IPS-NIHi11 (cell line): ENCODE results near the gene SCUBE1.
A peak's percentile ranks its signal among the peaks of the same experiment; 100 is the strongest.

Source experiments
- DNase-seq: peaks from one replicate; pipeline ENCODE4 v3.0.0; 2012; ENCODE audit warnings: mixed read lengths, low spot score

Gene SCUBE1

GRCh38 chr22:43257549-43257948 lies 85.6 kb downstream of the SCUBE1 start:
- no peak for DNase-seq

- DNase-seq = no peak
Measured at GRCh38 chr22:43256976-43257545, 86.1 kb downstream of the SCUBE1 start.

GRCh38 chr22:43256569-43256968 lies 86.6 kb downstream of the SCUBE1 start:
- no peak for DNase-seq

- DNase-seq = no peak
Measured at GRCh38 chr22:43255299-43255698, 87.9 kb downstream of the SCUBE1 start.

GRCh38 chr22:43253839-43254238 lies 89.3 kb downstream of the SCUBE1 start:
- DNase-seq = no peak

GRCh38 chr22:43252319-43252718 lies 90.9 kb downstream of the SCUBE1 start:
- no peak for DNase-seq

- DNase-seq = no peak
Measured at GRCh38 chr22:43249789-43250471, 93.2 kb downstream of the SCUBE1 start.

- no peak for DNase-seq
Measured at GRCh38 chr22:43247546-43248260, 95.5 kb downstream of the SCUBE1 start.

- DNase-seq = no peak
Measured at GRCh38 chr22:43246188-43246587, 97.0 kb downstream of the SCUBE1 start.

GRCh38 chr22:43245717-43246116 lies 97.5 kb downstream of the SCUBE1 start:
- no peak for DNase-seq

GRCh38 chr22:43244803-43245527 lies 98.2 kb downstream of the SCUBE1 start:
- peak; percentile 53 for DNase-seq

- no peak for DNase-seq
Measured at GRCh38 chr22:43244402-43244801, 98.8 kb downstream of the SCUBE1 start.

- no peak for DNase-seq
Measured at GRCh38 chr22:43243324-43243723, 99.8 kb downstream of the SCUBE1 start.

- no peak for DNase-seq
Measured at GRCh38 chr22:43242627-43243026, 100.5 kb downstream of the SCUBE1 start.

- DNase-seq = no peak
Measured at GRCh38 chr22:43241699-43242386, 101.3 kb downstream of the SCUBE1 start.

- DNase-seq = no peak
Measured at GRCh38 chr22:43241138-43241597, 102.0 kb downstream of the SCUBE1 start.

GRCh38 chr22:43240614-43241013 lies 102.6 kb downstream of the SCUBE1 start:
- no peak for DNase-seq

GRCh38 chr22:43239956-43240355 lies 103.2 kb downstream of the SCUBE1 start:
- DNase-seq = no peak

- DNase-seq = no peak
Measured at GRCh38 chr22:43239193-43239780, 103.9 kb downstream of the SCUBE1 start.

- DNase-seq = no peak
Measured at GRCh38 chr22:43238526-43239006, 104.6 kb downstream of the SCUBE1 start.

GRCh38 chr22:43237280-43237679 lies 105.9 kb downstream of the SCUBE1 start:
- DNase-seq = no peak
